ENCODE data around the gene CELSR2. TPM values are rescaled to one million over a fixed set of nuclear protein-coding genes. Genes with fewer than 3 reads are reported as not detected.
A peak's percentile ranks its signal among the peaks of the same experiment; 100 is the strongest.

The CELSR2 gene
- total and polyA plus RNA-seq, 7 donors = 0.69 to 12.5 (median 6.9) TPM

DNA sequence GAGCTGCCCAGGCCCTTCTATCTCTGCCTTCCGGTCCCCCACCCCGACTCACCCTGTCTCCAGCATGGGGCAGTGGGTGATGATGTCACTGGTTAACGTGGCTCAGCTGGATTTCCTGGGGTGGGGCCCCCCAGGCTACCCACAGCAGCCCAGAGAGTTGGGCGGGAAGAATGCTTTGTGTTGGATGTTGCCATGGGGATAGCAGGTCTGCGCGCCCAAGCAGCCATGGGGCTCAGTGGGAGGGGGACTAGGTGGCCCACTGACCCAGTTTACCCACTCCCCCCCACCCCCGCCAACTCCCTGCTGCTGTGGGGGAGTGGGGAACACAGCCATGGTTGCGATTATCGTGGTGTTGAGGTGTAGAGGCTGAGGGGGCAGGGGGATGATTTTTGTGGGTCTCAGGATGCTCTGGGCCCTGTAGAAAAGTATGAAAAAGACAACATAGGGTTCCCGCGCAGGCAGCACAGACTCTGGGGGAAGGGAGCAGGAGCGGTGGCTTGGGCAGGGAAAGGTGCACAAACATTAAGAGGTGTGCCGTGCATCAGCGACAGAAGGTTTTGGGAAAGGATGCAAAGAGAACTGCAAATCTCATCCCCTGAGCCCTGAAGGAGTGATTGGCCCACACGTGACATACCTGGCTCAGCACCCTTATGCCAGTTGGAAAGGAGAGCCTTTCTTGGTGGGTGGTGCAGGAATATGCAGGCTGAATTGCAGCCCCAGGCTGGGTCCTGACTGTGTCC, 8.5 kb downstream of the CELSR2 start:
- DNase-seq (no peak), ATAC-seq (no peak)
- Histone ChIP-seq H3K27me3 (ENCODE audit: insufficient read depth in 3 of 3, low read length in 2 of 3) (no peaks in the 10 kb centered on the region), H3K27ac (no peak overlapping the region), H3K4me1 (peaks cover 21% of the 10 kb centered on the region), H3K36me3 (ENCODE audit: insufficient read depth in 1 of 2, low read depth in 1 of 2) (peaks cover 0 to 18% of the 10 kb centered on the region in 2 donors), H3K9me3 (no peaks in the 10 kb centered on the region), H3K4me3 (no peak overlapping the region)
- intact Hi-C loops (cut with DNase I) = no loop called here
- TF ChIP-seq, protein P1, sequence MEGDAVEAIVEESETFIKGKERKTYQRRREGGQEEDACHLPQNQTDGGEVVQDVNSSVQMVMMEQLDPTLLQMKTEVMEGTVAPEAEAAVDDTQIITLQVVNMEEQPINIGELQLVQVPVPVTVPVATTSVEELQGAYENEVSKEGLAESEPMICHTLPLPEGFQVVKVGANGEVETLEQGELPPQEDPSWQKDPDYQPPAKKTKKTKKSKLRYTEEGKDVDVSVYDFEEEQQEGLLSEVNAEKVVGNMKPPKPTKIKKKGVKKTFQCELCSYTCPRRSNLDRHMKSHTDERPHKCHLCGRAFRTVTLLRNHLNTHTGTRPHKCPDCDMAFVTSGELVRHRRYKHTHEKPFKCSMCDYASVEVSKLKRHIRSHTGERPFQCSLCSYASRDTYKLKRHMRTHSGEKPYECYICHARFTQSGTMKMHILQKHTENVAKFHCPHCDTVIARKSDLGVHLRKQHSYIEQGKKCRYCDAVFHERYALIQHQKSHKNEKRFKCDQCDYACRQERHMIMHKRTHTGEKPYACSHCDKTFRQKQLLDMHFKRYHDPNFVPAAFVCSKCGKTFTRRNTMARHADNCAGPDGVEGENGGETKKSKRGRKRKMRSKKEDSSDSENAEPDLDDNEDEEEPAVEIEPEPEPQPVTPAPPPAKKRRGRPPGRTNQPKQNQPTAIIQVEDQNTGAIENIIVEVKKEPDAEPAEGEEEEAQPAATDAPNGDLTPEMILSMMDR (IDR thresholded peaks at IDR 0.05) = no peak
- WGBS, 3 donors = 84 to 89% (median 87%) methylated on average over 15 of the region's 15 CpGs

DNA sequence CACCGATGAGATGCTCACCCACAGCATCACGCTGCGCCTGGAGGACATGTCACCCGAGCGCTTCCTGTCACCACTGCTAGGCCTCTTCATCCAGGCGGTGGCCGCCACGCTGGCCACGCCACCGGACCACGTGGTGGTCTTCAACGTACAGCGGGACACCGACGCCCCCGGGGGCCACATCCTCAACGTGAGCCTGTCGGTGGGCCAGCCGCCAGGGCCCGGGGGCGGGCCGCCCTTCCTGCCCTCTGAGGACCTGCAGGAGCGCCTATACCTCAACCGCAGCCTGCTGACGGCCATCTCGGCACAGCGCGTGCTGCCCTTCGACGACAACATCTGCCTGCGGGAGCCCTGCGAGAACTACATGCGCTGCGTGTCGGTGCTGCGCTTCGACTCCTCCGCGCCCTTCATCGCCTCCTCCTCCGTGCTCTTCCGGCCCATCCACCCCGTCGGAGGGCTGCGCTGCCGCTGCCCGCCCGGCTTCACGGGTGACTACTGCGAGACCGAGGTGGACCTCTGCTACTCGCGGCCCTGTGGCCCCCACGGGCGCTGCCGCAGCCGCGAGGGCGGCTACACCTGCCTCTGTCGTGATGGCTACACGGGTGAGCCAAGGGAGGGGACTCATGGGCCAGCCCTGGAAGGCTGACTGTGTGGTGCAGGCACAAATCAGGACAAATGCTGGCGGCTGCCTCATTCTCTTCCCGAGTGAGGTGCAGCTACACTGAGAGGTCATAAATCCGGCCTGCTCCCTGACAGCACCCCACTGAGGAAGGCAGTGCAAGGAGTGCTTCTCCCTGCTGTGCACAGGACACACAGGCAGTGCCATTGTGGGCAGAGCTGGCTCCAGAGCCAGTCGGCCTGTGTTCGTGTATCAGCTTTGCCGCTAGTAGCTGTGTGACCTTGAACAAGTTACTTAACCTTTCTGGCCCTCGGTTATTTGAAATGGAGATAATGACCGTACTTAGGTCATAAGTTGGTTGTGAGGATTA, 9.4 kb downstream of the CELSR2 start:
- no peak for DNase-seq
- WGBS, 3 donors = 90 to 92% (median 91%) methylated on average over 63 to 69 of the region's 69 CpGs
- peaks cover 17% of the 10 kb centered on the region for H3K4me1 ChIP-seq
- no peaks in the 10 kb centered on the region for H3K27me3 ChIP-seq (ENCODE audit: insufficient read depth in 3 of 3, low read length in 2 of 3)
- peaks cover 0 to 18% of the 10 kb centered on the region in 2 donors for H3K36me3 ChIP-seq (ENCODE audit: insufficient read depth in 1 of 2, low read depth in 1 of 2)
- TF ChIP-seq, protein P1 (IDR thresholded peaks at IDR 0.05) = no peak
- ATAC-seq = no peak
- intact Hi-C loops (cut with DNase I) = no loop called here
- H3K27ac ChIP-seq = no peak overlapping the region
- no peaks in the 10 kb centered on the region for H3K9me3 ChIP-seq
- no peak overlapping the region for H3K4me3 ChIP-seq

DNA sequence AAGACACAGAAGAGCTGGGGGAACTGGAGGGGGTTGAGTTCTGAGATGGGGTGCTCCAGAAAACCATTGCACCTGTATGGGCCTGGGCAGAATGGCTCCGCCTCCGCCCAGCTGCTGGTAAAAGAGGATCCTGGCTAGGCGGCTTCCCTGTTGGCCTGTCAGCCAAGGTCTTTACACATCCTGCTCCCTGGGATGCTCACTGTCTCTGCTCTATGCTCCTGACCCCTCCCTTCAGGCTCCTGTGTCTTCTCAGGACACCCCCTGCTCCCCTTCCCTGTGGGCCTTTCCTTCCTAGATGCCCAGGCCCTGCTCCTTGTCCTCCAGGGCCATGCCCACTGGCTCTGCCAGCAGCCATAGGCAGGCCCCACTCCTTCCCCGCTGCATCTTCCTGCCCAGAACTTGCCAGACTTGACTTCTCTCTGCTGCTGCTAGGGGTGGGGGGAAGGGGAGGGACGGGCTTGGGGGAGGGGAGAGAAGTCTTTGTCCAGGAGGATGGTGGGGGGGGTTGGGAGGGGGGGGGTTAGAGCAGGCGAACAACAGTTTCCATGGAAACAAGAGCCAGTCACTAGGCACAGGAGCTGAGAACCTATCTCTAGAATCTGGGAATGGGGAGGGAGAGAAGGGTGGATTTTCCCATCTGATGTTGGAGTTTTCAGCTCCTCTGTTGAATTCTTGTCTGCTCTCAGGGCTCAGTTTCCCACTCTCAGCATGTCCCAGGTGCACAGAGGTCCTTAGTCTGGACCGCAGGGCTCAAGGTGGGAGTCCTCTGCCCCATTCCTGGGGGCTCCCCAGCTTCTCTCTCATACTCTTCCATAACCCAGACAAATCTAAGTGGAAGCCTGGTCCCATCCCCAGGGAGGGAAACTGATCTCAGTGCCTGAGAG, 10.6 kb downstream of the CELSR2 start:
- TF ChIP-seq, protein P1 (IDR thresholded peaks at IDR 0.05) = no peak
- ATAC-seq = no peak

GRCh38 chr1:109261006-109261405, 11.7 kb downstream of the CELSR2 start:
- DNase-seq (peak in 1 of 2 donors; percentile 41), ATAC-seq (no peak)
- TF ChIP-seq, protein P1 (IDR thresholded peaks at IDR 0.05) = no peak
- H3K4me3 ChIP-seq = no peak overlapping the region
- H3K4me1 ChIP-seq = no peaks in the 10 kb centered on the region
- intact Hi-C loops (cut with DNase I) = loop anchor here (5.0 kb wide), 1 partner anchor 136 kb away; the partner anchor contains the start of gene SORT1 (in 2 of the 2)
- no peaks in the 10 kb centered on the region for H3K27me3 ChIP-seq (ENCODE audit: insufficient read depth in 3 of 3, low read length in 2 of 3)
- H3K36me3 ChIP-seq (ENCODE audit: insufficient read depth in 1 of 2, low read depth in 1 of 2) = peaks cover 0 to 23% of the 10 kb centered on the region in 2 donors
- H3K27ac ChIP-seq = no peak overlapping the region
- 90 to 93% (median 92%) methylated on average over 16 of the region's 16 CpGs for WGBS, 3 donors
- no peaks in the 10 kb centered on the region for H3K9me3 ChIP-seq

More for the DNA sequence above, 10.6 kb downstream of the CELSR2 start:
- no peak overlapping the region for H3K27ac ChIP-seq
- DNase-seq = no peak
- H3K4me1 ChIP-seq = peaks cover 5% of the 10 kb centered on the region
- peaks cover 0 to 19% of the 10 kb centered on the region in 2 donors for H3K36me3 ChIP-seq (ENCODE audit: insufficient read depth in 1 of 2, low read depth in 1 of 2)
- WGBS, 3 donors = 83 to 86% (median 85%) methylated on average over 7 of the region's 7 CpGs
- intact Hi-C loops (cut with DNase I) = loop anchor here (5.0 kb wide), 1 partner anchor 137 kb away; the partner anchor contains the start of gene SORT1 (in 2 of the 2)
- H3K4me3 ChIP-seq = no peak overlapping the region
- no peaks in the 10 kb centered on the region for H3K9me3 ChIP-seq
- H3K27me3 ChIP-seq (ENCODE audit: insufficient read depth in 3 of 3, low read length in 2 of 3) = no peaks in the 10 kb centered on the region
